H1 (cell line): ENCODE measurements around the gene SLC35F5. TPM values are rescaled to one million over a fixed set of nuclear protein-coding genes. Genes with fewer than 3 reads are reported as not detected.

Experiments
- CTCF ChIA-PET: fragments of 300-600 bp; sonication (Branson Sonifier 250); formaldehyde crosslinking; loops from one replicate; lab custom pipeline; 2021; ENCODE audit not compliant: partially characterized antibody; lab: Charles Lee
- POLR2A ChIA-PET: fragments of 300-600 bp; sonication (Branson Sonifier 250); formaldehyde crosslinking; loops from one replicate; lab custom pipeline; 2021; ENCODE audit warnings: inconsistent platforms; ENCODE audit not compliant: partially characterized antibody; lab: Charles Lee
- DNase-seq, 2 experiments: peaks; one replicate each; pipeline versions ENCODE4 v3.0.0 to v3.0.0-alpha.2; 2010 to 2022; ENCODE audit warnings: low spot score in 2 of 2, low read depth in 1 of 2, mixed read lengths in 1 of 2
- FAIRE-seq: peaks from 2 replicates; lab custom pipeline; 2011; peaks lifted over from hg19 to GRCh38; lab: Jason Lieb, UNC
- H2AFZ ChIP-seq: 2 replicates; pipeline ENCODE4 v1.8.1; 2012; ENCODE audit warnings: low read length, inconsistent platforms
- H2AK5ac ChIP-seq: 2 replicates; pipeline ENCODE4 v1.6.1; 2013; ENCODE audit warnings: low read depth, low read length
- H2BK120ac ChIP-seq: replicated peaks from 2 replicates; pipeline ENCODE3; 2013; ENCODE audit warnings: low read depth, low read length, inconsistent platforms
- H2BK12ac ChIP-seq: 2 replicates; pipeline ENCODE4 v1.6.1; 2013; ENCODE audit warnings: low read depth, low read length
- H2BK15ac ChIP-seq: 2 replicates; pipeline ENCODE4 v1.6.1; 2013; ENCODE audit warnings: low read length
- H2BK20ac ChIP-seq: 2 replicates; pipeline ENCODE4 v1.6.1; 2013; ENCODE audit warnings: low read length
- H2BK5ac ChIP-seq: 2 replicates; pipeline ENCODE4 v1.6.1; 2013; ENCODE audit warnings: low read depth, low read length
- H3K14ac ChIP-seq: 2 replicates; pipeline ENCODE4 v1.6.1; 2013; ENCODE audit warnings: inconsistent platforms; ENCODE audit not compliant: insufficient read length
- H3K18ac ChIP-seq: 2 replicates; pipeline ENCODE4 v1.6.1; 2013; ENCODE audit warnings: low read length; ENCODE audit errors: extremely low read depth
- H3K23ac ChIP-seq: 2 replicates; pipeline ENCODE4 v1.6.1; 2013; ENCODE audit warnings: inconsistent platforms; ENCODE audit not compliant: insufficient read length
- H3K23me2 ChIP-seq: 2 replicates; pipeline ENCODE4 v1.6.1; 2013; ENCODE audit warnings: low read depth, low read length
- H3K27ac ChIP-seq: 2 replicates; pipeline ENCODE4 v1.6.1; 2011; ENCODE audit warnings: low read depth, low read length, inconsistent platforms
- H3K27me3 ChIP-seq, 4 experiments: replicated peaks in 1 of 4; 1 replicate in 1 of 4; 2 replicates in 3 of 4; pipeline versions ENCODE4 v1.6.1 to v1.8.1; 2011 to 2013; ENCODE audit warnings: low read length in 3 of 4, mild to moderate bottlenecking in 3 of 4, inconsistent platforms in 2 of 4, mixed read lengths in 2 of 4, moderate library complexity in 1 of 4; ENCODE audit not compliant: control insufficient read depth in 3 of 4, insufficient read depth in 3 of 4; ENCODE audit errors: extremely low read depth in 1 of 4
- H3K36me3 ChIP-seq, 4 experiments: 2 replicates each; pipeline versions ENCODE4 v1.6.1 to v1.8.1; 2011 to 2013; ENCODE audit warnings: mild to moderate bottlenecking in 4 of 4, low read length in 3 of 4, moderate library complexity in 2 of 4, control low read depth in 1 of 4, inconsistent platforms in 1 of 4; ENCODE audit not compliant: insufficient read depth in 4 of 4, control insufficient read depth in 2 of 4
- H3K4ac ChIP-seq: replicated peaks from 2 replicates; pipeline ENCODE3; 2013; ENCODE audit warnings: low read length, low read depth, mixed read lengths, inconsistent platforms; ENCODE audit not compliant: insufficient read length
- H3K4me1 ChIP-seq, 4 experiments: replicated peaks in 1 of 4; 1 replicate in 1 of 4; 2 replicates in 3 of 4; pipeline versions ENCODE4 v1.6.1 to v1.8.1; 2011 to 2013; ENCODE audit warnings: low read length in 3 of 4, inconsistent platforms in 2 of 4, mixed read lengths in 1 of 4; ENCODE audit not compliant: insufficient read depth in 4 of 4, control insufficient read depth in 3 of 4
- H3K4me2 ChIP-seq, 2 experiments: 2 replicates each; pipeline versions ENCODE4 v1.6.1 to v1.8.1; 2011 to 2013; ENCODE audit warnings: low read depth in 2 of 2, low read length in 2 of 2, control low read depth in 1 of 2, inconsistent platforms in 1 of 2, mild to moderate bottlenecking in 1 of 2; ENCODE audit not compliant: insufficient read depth in 1 of 2
- H3K4me3 ChIP-seq, 4 experiments: fragments of 200-600, 300-600 bp in 1 of 4; sonication (generic), shearing (Covaris generic), sonication (Bioruptor Twin) in 1 of 4; 2 replicates each; pipeline versions ENCODE4 v1.5.1 to v1.8.1; 2011 to 2016; ENCODE audit warnings: low read length in 4 of 4, low read depth in 3 of 4, control low read depth in 2 of 4, inconsistent platforms in 2 of 4, mild to moderate bottlenecking in 2 of 4, mixed read lengths in 1 of 4, moderate library complexity in 1 of 4; ENCODE audit not compliant: insufficient read depth in 2 of 4; ENCODE audit errors: extremely low read depth in 1 of 4
- H3K56ac ChIP-seq: replicated peaks from 2 replicates; pipeline ENCODE3; 2013; ENCODE audit warnings: low read depth, mild to moderate bottlenecking, mixed read lengths, low read length, inconsistent platforms; ENCODE audit not compliant: insufficient read length
- H3K79me1 ChIP-seq: 2 replicates; pipeline ENCODE4 v1.6.1; 2013; ENCODE audit warnings: low read depth, low read length, control low read depth
- H3K79me2 ChIP-seq, 2 experiments: 2 replicates each; pipeline versions ENCODE4 v1.6.1 to v1.8.1; 2012 to 2013; ENCODE audit warnings: low read length in 2 of 2, mild to moderate bottlenecking in 2 of 2, inconsistent platforms in 1 of 2; ENCODE audit not compliant: insufficient read depth in 2 of 2, control insufficient read depth in 1 of 2
- H3K9ac ChIP-seq, 4 experiments: replicated peaks in 1 of 4; 1 replicate in 1 of 4; 2 replicates in 3 of 4; pipeline versions ENCODE4 v1.6.1 to v1.8.1; 2011 to 2013; ENCODE audit warnings: low read depth in 3 of 4, low read length in 3 of 4, control low read depth in 2 of 4, mild to moderate bottlenecking in 2 of 4, moderate library complexity in 2 of 4, inconsistent platforms in 1 of 4; ENCODE audit errors: extremely low read depth in 1 of 4
- H3K9me3 ChIP-seq, 2 experiments: 2 replicates each; pipeline versions ENCODE4 v1.6.1 to v1.8.1; 2012 to 2013; ENCODE audit warnings: mild to moderate bottlenecking in 2 of 2, moderate library complexity in 2 of 2, control low read depth in 1 of 2, inconsistent platforms in 1 of 2, low read depth in 1 of 2, low read length in 1 of 2, mixed read lengths in 1 of 2; ENCODE audit not compliant: insufficient read depth in 2 of 2
- H4K20me1 ChIP-seq, 2 experiments: replicated peaks in 1 of 2; 2 replicates each; pipeline versions ENCODE3 to v1.8.1; 2011 to 2013; ENCODE audit warnings: inconsistent platforms in 2 of 2, low read length in 2 of 2, mild to moderate bottlenecking in 1 of 2; ENCODE audit not compliant: insufficient read depth in 2 of 2, control insufficient read depth in 1 of 2
- H4K5ac ChIP-seq: 2 replicates; pipeline ENCODE4 v1.6.1; 2013; ENCODE audit warnings: low read length, low read depth, mixed read lengths, inconsistent platforms; ENCODE audit not compliant: insufficient read length
- H4K8ac ChIP-seq: 2 replicates; pipeline ENCODE4 v1.8.0; 2013; ENCODE audit warnings: mild to moderate bottlenecking, moderate library complexity, low read length, inconsistent platforms; ENCODE audit not compliant: insufficient read depth; ENCODE audit errors: extremely low read depth
- H4K91ac ChIP-seq: replicated peaks from 2 replicates; pipeline ENCODE3; 2013; ENCODE audit warnings: low read length, mixed read lengths, inconsistent platforms; ENCODE audit not compliant: insufficient read length
- BCL11A ChIP-seq, 2 experiments: IDR thresholded peaks; one replicate each; pipeline ENCODE4 v1.6.1; 2011; ENCODE audit warnings: low read depth in 2 of 2, low read length in 2 of 2, mild to moderate bottlenecking in 2 of 2
- BRCA1 ChIP-seq: IDR thresholded peaks from 2 replicates; pipeline ENCODE4 v1.6.1; 2012; ENCODE audit warnings: low read depth, low read length, improper control_type of control experiment
- CREB1 ChIP-seq: IDR thresholded peaks from 2 replicates; pipeline ENCODE4 v1.6.1; 2012; ENCODE audit warnings: inconsistent platforms
- EP300 ChIP-seq, 2 experiments: IDR thresholded peaks; 1 replicate in 1 of 2; 2 replicates in 1 of 2; pipeline ENCODE4 v1.6.1; 2011 to 2012; ENCODE audit warnings: low read depth in 2 of 2, low read length in 2 of 2, mild to moderate bottlenecking in 2 of 2, borderline replicate concordance in 1 of 2, inconsistent platforms in 1 of 2, moderate library complexity in 1 of 2
- JUN ChIP-seq: IDR thresholded peaks from 2 replicates; pipeline ENCODE4 v1.6.1; 2011; ENCODE audit warnings: low read depth, mild to moderate bottlenecking, improper control_type of control experiment, low read length
- PHF8 ChIP-seq: fragments of 200-600 bp; sonication (generic); conservative IDR thresholded peaks from 2 replicates; pipeline ENCODE4 v1.7.1; 2012; ENCODE audit warnings: low read depth, mild to moderate bottlenecking, inconsistent platforms, low read length, moderate library complexity
- POLR2A ChIP-seq, 2 experiments: IDR thresholded peaks; 1 replicate in 1 of 2; 2 replicates in 1 of 2; pipeline ENCODE4 v1.6.1; 2011; ENCODE audit warnings: low read depth in 2 of 2, low read length in 2 of 2, mild to moderate bottlenecking in 2 of 2; ENCODE audit errors: control extremely low read depth in 1 of 2
- RXRA ChIP-seq: IDR thresholded peaks from 2 replicates; pipeline ENCODE4 v1.6.1; 2011; ENCODE audit warnings: low read depth, mild to moderate bottlenecking, low read length, moderate library complexity; ENCODE audit not compliant: insufficient read depth
- SAP30 ChIP-seq: fragments of 300-600 bp; sonication (generic); IDR thresholded peaks from 2 replicates; pipeline ENCODE4 v1.7.1; 2012; ENCODE audit warnings: low read length, moderate library complexity, mild to moderate bottlenecking, inconsistent platforms; ENCODE audit not compliant: insufficient read depth, insufficient replicate concordance
- SIN3A ChIP-seq, 2 experiments: IDR thresholded peaks in 1 of 2; conservative IDR thresholded peaks in 1 of 2; 2 replicates each; pipeline ENCODE4 v1.6.1; 2011 to 2012; ENCODE audit warnings: low read length in 2 of 2, improper control_type of control experiment in 1 of 2, low read depth in 1 of 2, mild to moderate bottlenecking in 1 of 2
- SIRT6 ChIP-seq: IDR thresholded peaks from one replicate; pipeline ENCODE4 v1.7.1; 2012; ENCODE audit warnings: low read length, inconsistent platforms
- TCF12 ChIP-seq: IDR thresholded peaks from 2 replicates; pipeline ENCODE4 v1.6.1; 2011; ENCODE audit warnings: low read depth, mild to moderate bottlenecking, low read length
- WGBS, 2 experiments: shearing (Covaris generic) in 1 of 2; methylation state at CpG; one replicate each; pipeline versions ENCODE4 v1.1.6 to v1.1.7; 2013 to 2015; ENCODE audit warnings: low lambda C conversion rate in 2 of 2, mixed read lengths in 2 of 2, inconsistent platforms in 1 of 2, low coverage in 1 of 2, missing lambda C conversion rate in 1 of 2; ENCODE audit not compliant: insufficient replicate concordance in 2 of 2, insufficient coverage in 1 of 2, insufficient read length in 1 of 2; ENCODE audit errors: extremely low coverage in 1 of 2, missing lambda C conversion rate in 1 of 2; 5-methylcytosine and 5-hydroxymethylcytosine counted together
- polyA plus RNA-seq, 7 experiments: library from polyadenylated mRNA; depleted of rRNA in 3 of 7; stranded (reverse) in 5 of 7; unstranded in 2 of 7; fragments of >200 nt in 5 of 7; fragments of 200-250 nt in 2 of 7; gene quantifications; 1 replicate in 5 of 7; 2 replicates in 1 of 7; 4 replicates in 1 of 7; pipeline versions ENCODE4 v1.2.1 to v1.2.3, GENCODE V29; 2011 to 2013; ENCODE audit warnings: missing spikeins in 2 of 7, mixed read lengths in 2 of 7
- total RNA-seq: library from RNA; stranded (reverse); fragmentation: NEBNext Ultra II Directional; extraction: Animal tissue kit (Norgen Biotek cat#: 25700); gene quantifications from 2 replicates; pipeline ENCODE4 v1.2.1, GENCODE V29; 2021
- TF ChIP-seq, protein P1 (sequence below): IDR thresholded peaks from 2 replicates; pipeline ENCODE4 v1.6.1; 2011; ENCODE audit warnings: low read depth, mild to moderate bottlenecking, low read length; ENCODE audit not compliant: insufficient read depth

SLC35F5 gene
- total and polyA plus RNA-seq, 2 of the 8 experiments (the other 6 are each of a cell fraction or from before 2014, with no cell fraction given): 11.8 to 22.2 TPM

DNA sequence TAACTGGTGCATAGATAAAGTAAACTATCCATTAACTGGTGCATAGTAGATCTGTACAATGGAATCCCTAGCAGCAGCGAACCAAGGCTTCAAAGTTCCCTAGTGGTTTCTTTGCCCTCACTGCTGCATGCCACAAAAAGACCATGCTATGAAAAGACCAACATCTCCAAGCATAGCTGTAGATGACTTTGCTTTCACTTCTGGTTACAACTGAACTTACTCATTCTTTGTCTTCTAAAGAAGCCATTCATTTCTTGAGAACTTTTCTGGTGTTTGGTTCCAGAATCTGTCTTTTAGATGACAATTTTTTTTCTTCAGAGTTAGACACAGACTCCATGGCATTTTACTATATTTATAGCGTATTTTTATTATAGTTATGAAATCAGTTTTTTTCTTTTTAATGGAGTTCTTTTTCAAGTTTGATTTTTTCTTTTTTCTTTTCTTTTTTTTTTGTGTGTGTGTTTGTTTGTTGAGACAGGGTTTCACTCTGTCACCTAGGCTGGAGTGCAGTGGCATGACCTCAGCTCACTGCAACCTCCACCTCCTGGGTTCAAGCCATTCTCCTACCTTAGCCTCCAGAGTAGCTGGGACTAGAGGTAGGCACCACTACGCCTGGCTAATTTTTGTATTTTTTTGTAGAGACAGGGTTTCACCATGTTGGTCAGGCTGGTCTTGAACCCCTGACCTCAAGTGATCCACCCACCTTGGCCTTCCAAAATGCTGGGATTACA, 63.6 kb downstream of the SLC35F5 start:
- no peak overlapping the region for H3K4me3 ChIP-seq
- no peaks in the 10 kb centered on the region for H3K9me3 ChIP-seq
- no peak overlapping the region for H3K56ac ChIP-seq
- H3K4ac ChIP-seq: no peak overlapping the region
- no peak overlapping the region for H3K9ac ChIP-seq
- no peaks in the 10 kb centered on the region for H3K36me3 ChIP-seq
- H2BK5ac ChIP-seq: no peak overlapping the region
- no peak overlapping the region for H2BK12ac ChIP-seq
- H3K4me2 ChIP-seq: no peak overlapping the region
- no peaks in the 10 kb centered on the region for H3K79me2 ChIP-seq
- no peak overlapping the region for H3K18ac ChIP-seq
- no peak overlapping the region for H2BK20ac ChIP-seq
- no peak overlapping the region for H4K5ac ChIP-seq
- H3K27ac ChIP-seq: no peak overlapping the region
- H3K4me1 ChIP-seq: no peaks in the 10 kb centered on the region
- H3K23ac ChIP-seq: no peak overlapping the region
- no peak for FAIRE-seq
- no peak overlapping the region for H2BK15ac ChIP-seq
- H4K8ac ChIP-seq: no peak overlapping the region
- H2BK120ac ChIP-seq: no peak overlapping the region
- H3K14ac ChIP-seq: no peak overlapping the region
- H3K27me3 ChIP-seq: no peaks in the 10 kb centered on the region; a peak in 1 of 7 replicates
- H4K20me1 ChIP-seq: no peaks in the 10 kb centered on the region
- no peak overlapping the region for H2AFZ ChIP-seq
- H4K91ac ChIP-seq: no peak overlapping the region
- H3K23me2 ChIP-seq: no peaks in the 10 kb centered on the region
- H2AK5ac ChIP-seq: no peak overlapping the region
- POLR2A ChIA-PET: no interaction called here
- DNase-seq: no peak
- WGBS, 2 experiments: 91% methylated on average over 3 of the region's 3 CpGs; no CpG with 5 or more reads in 1 of the 2 experiments
- H3K79me1 ChIP-seq: no peaks in the 10 kb centered on the region
- CTCF ChIA-PET: interaction anchor here (0.6 to 1.1 kb wide), 2 partner anchors 9 to 18 kb away, joined by 3 to 4 read pairs; no protein-coding TSS in a partner anchor
- TF ChIP-seq BCL11A (IDR thresholded peaks at IDR 0.05; ENCODE audit: low read depth in 2 of 2, low read length in 2 of 2) (no peak), SIRT6 (no peak), SIN3A (conservative IDR thresholded peaks at IDR 0.05 in 1 of 2, IDR thresholded peaks at IDR 0.05 in 1 of 2; ENCODE audit: low read depth in 1 of 2, low read length in 2 of 2) (no peak), BRCA1 (no peak), CREB1 (no peak), PHF8 (no peak), TCF12 (no peak), JUN (no peak), POLR2A (IDR thresholded peaks at IDR 0.05; ENCODE audit: control extremely low read depth in 1 of 2, low read depth in 2 of 2, low read length in 2 of 2) (no peak), EP300 (IDR thresholded peaks at IDR 0.05; ENCODE audit: borderline replicate concordance in 1 of 2, low read depth in 2 of 2, low read length in 2 of 2) (no peak), RXRA (no peak), SAP30 (no peak)
- TF ChIP-seq, protein P1, sequence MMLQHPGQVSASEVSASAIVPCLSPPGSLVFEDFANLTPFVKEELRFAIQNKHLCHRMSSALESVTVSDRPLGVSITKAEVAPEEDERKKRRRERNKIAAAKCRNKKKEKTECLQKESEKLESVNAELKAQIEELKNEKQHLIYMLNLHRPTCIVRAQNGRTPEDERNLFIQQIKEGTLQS: no peak
